Islet of Langerhans (tissue), 1 donor: ENCODE measurements around the gene PPCDC.

Experiments used
- FAIRE-seq: peaks from one replicate; lab custom pipeline; 2011; peaks lifted over from hg19 to GRCh38; lab: Jason Lieb, UNC

PPCDC gene

DNA sequence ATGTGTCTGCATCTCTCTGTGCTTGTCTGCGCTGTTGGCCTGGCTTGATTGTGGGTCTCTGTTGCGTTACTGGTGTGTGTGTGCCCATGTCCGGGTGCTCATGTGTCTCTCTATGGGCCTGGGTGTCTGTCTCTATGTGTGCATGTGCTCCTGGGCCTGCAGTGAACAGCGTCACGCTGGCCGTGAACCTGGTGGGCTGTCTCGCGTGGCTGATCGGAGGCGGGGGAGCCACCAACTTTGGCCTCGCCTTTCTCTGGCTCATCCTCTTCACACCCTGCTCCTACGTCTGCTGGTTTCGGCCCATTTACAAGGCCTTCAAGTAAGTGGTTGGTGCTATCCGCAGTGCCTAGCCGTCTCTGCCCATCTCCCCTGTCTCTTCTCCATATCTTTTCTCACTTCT is 7.0 kb upstream of the PPCDC start:
- no peak for FAIRE-seq

DNA sequence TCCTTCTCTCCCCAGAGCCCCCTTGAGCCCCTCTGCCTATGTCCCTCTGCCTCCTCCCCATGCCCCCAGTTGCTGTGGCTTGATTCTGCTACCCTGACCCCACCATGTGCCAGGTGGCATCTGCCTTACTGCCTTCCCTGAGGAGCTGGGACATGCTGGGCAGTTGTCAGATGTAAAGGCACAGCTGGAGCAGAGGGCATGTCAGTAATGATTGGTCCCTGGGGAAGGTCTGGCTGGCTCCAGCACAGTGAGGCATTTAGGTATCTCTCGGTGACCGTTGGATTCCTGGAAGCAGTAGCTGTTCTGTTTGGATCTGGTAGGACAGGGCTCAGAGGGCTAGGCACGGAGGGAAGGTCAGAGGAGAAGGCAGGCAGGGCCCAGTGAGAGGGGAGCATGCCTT is 3.5 kb upstream of the PPCDC start:
- no peak for FAIRE-seq

DNA sequence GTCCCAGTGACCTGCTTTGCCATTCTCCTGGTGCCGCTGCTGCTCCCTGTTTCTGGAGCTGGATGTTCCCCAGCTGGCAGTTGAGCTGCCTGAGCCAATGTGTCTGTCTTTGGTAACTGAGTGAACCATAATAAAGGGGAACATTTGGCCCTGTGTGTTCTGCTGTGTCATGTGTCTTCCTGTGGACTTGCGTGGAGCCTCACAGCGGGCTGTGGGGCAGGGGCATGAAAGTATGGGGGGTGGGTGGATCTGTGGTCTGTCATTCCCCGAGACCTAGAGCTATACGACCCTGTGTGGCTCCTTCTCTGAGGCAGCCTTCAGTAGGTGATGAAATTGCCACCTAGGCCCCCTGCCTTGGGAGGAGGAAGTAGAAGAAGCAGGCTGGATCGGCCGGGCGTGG is 2.0 kb upstream of the PPCDC start:
- FAIRE-seq = no peak

DNA sequence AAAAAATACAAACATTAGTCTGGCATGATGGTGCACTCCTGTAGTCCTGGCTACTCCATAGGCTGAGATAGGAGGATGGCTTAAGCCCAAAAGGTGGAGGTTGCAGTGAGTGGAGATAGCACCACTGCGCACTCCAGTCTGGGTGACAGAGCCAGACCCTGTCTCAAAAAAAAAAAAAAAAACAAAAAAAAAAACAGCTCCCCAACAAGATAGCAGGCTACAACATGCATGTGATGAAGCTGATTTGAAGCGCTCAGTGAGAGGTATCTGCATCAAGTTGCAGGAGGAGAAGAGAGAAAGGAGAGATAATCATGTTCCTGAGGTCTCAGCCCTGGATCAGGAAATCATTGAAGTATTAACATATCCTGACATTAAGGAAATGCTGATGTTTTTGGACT is 608 bp upstream of the PPCDC start:
- no peak for FAIRE-seq

DNA sequence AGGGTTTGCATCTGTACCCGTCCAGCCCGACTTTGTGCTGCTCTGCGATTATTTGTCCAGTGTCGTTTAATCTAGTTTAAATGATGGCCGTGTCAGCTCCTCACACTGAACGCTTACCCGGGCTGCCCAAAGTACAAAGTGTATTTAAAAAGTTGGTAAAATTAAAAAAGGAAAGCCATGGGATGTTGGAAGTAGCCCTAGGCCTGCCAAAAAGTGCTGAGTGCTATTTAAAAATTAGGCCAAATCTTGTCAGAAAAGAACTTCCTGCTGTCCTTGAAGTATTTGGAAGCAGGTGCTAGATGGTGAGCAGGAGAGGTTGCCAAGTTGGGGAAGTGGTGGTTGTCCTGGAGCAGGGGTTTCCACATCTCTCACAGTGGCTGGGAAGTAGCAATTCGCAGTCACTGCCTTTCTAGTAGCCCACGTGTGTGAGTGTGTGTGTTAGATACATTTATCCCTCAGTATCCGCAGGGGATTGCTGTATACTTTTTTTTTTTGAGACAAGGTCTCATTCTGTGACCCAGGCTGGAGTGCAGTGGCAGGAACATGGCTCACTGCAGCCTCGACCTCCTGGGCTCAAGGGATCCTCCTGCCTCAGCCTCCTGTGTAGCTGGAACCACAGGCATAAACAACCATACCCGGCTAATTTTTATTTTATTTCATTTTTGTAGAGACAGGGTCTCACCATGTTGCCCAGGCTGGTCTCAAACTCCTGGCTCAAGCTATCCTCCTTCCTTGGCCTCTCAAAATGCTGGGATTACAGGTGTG is 664 bp downstream of the PPCDC start:
- no peak for FAIRE-seq

DNA sequence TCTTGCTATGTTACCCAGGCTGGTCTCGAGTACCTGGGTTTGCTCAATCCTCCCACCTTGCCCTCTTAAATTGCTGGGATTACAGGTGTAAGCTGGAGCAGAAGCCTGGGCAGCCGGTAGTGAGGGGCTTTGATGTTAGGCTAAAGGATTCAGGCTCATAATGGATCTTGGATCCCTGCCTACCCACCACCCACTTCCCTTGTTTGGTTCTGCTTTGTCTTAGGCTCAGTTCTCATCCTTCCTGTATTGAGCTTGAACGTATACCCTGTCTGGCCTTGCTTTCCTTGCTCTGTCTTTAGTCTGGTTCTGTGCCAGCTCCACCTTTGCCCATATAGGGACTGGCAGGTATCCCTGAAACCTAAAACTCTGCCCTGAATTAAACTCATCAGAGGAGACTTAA is 1.7 kb downstream of the PPCDC start:
- FAIRE-seq = no peak

DNA sequence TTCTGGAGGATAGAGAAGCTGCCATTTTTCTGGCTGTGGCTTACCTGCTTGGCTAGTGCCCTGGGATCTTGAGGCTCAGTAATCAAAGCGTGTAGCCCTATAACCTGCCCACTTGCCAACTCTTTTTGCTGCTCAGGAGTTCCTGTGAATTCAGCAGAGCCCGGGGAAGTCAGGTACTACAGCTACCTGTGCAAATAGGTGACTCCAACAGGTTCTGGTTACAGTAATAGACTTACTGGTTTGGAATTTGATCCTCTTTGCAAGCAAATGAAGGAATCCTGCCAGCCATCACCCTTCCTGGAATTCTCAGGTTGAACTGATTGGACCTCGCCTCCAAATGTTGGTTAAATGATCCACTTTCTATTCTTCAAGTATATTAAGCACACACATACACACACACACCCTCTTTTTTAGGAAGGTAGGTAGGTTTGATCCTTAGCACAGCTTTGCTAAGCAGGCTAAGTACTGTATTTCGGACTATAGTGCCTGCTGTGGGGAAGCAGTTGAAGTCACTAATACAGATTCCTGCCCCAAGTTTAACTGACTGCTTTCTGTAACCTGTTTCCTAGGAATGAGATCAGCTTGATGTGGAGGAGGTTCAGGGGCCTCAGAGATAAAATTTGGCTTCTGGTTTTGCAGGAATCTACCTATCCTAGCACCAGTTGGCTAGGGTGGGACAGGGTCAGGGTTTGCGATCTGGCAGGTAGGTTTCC is 2.3 kb downstream of the PPCDC start:
- no peak for FAIRE-seq

DNA sequence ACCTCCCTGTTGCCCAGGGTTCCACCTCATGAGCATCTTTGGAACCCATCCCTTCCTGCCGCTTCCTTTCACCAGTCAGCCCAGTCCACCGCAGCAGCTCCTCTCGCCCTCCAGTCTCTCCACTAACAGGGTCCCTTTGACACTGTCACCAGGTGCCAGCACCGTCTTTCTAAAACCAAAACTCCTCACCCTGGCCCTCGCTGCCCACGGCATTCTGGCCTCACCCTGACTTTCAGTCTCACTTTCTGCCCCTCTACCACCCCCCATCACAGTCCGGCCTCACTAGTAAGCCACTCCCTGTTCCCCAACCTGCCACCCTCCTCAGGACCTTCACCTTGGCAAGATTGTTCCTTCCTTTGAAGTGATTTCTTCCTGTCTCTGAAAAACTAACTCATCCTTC is 4.2 kb downstream of the PPCDC start:
- FAIRE-seq = no peak

DNA sequence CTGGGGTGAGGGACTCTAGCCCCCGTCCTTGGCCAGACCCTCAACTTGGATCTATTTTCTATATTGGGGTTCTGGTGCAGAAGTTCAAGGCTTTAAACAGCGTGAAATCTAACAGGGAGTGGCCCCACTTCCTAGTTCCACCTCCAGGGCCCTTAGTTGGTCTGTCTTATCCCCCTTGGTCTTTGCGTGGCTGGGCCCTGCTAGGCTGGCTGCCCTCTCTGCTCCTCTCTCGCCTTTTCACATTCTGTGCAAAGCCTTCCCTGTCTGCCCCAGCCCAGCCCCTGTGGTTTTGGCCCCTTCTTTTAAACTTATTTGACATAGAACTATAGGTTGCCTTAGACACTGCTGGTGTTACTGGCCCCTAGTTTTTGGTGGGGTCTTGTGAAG is 5.6 kb downstream of the PPCDC start:
- no peak for FAIRE-seq

DNA sequence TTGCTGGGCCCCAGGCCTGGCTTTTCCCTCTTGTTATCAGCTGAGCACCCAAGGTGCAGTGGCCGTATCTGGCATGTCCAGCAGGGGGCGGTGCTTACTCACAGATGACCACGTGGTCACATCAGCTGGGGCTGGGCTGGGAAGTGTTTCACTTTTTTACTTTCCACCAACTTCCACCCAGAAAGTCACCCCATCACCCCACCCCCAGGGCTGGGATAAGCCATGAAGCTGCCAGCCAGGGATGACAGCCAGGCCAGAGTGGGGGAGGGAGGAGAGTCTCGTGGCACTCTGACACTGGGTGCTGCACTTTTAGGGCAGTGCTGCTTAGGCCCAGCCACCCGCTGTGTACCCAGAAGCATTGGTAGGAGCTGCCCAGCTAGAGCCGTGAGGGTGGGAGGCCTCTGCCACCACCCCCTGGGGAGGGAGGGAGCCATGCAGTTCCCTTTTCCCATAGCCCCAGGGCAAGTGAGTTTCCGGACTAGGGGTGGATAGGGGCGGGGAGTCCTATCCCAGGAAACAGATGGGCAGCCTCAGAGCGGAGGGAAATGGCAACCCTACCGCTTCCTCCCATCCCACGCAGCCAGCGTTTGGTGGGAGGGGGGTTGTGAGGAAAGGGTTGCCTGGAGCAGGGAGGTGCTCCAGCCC is 6.1 kb downstream of the PPCDC start:
- no peak for FAIRE-seq

DNA sequence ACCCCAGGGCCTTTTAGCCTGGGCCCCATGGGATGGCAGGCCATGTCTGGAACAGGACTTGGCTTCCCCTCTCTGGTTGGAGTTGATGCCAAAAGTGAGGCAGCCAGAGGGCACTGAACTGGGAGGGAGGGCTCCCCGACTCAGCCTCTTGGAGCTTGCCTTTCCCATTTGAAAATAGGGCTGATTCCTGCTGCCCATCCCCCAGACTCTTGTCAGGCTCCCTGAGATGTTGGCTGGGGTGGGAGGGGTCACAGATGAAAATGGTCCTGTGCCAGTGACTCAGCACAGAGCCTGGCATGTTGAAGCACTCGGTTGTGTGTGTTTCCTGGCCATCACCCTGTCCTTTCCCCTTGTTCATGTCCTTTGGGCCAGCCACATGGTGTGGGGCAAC is 6.6 kb downstream of the PPCDC start:
- no peak for FAIRE-seq

DNA sequence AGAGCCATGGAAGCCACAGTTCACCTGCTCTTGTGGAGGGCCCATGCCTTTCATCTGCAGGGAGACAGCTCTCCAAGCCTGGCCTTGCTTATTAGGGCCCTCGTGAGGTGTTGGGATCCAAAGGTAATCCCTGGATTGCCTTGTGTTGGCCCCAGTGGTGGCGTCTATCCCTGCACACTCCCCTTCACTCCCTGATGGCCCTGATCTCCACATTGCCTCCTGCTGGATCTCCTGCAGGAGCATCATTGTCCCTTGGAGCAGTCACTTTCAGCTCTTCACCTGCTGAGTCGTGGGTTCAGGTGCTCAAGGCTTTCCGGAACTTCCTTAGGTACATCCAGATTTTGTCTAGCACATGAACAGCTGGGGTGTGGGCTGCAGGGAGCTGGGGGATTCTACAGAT is 7.0 kb downstream of the PPCDC start:
- no peak for FAIRE-seq

DNA sequence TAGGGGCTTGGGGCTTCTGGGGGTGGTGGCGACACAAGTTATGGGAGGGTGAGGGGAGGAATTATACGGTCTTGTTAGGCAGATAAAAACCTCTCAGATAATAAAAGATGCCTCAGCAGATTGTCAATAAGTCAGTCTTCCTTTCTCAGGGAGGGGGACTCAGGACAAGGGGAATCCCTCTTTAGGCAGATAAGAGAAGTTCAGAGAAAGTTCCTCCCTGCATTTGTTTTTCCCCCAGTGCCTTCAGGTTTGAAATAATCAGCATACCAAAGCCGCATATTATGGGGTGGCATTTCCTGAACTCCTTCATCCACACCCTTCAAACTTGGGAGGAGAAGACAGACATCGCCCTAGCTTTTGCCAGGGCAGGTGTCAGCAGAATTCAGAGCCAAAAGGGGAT is 8.5 kb downstream of the PPCDC start:
- FAIRE-seq = no peak

DNA sequence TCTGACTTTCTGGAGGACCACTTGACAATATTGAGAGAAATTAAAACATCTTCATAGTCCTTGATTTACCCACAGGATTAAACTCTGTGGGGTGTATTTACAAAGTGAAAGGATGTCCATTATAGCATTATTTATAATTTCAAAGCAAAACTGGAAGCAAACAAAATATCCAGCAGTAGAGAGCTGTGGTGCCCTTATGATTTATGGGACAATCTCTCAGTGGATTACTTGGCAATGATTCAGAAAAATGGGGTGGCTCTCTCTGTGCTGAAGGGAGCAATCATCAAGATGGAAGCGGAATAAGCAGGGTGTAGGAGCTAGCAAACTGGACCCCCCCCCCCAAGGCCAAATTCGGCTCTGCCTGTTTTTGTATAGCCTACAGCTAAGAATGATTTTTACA is 9.0 kb downstream of the PPCDC start:
- FAIRE-seq = no peak

DNA sequence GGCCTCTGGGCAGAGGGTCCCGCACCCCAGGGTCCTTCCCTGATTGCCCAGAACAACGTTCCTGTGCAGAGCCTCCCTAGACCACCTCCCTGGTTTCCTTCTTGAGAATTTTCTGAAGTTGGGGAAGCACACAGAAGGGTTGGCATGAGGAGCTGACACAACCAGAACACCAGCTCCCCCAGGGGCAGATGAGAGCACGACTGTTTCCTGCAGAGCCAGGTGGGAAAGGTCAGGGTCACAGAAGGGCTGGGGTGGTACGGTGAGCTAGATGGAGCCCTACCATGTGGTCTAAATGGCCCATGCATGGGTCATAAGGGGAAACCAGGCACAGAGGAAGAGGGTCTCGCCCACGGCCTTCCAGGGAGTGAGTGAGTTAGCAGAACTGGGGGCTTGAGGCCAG is 10.4 kb downstream of the PPCDC start:
- no peak for FAIRE-seq

DNA sequence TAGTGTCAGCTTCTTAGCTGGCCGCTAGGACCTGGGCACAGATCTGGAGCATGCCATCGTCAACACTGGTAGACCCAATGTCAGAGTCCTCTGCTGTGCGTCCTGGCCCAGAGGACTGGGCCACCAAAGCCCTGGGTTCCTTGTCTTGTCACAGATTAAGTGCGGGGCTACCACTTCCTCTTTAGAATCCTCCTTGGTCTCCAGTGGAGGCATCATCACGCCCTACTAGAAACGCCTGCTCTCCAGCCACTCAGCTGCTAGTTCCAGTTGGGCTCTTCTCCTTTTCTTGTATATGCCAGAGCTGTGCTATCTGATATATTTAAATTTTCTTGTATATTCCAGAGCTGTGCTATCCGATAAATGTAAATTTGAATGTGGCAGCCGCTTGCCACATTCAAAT is 11.2 kb downstream of the PPCDC start:
- FAIRE-seq = no peak

DNA sequence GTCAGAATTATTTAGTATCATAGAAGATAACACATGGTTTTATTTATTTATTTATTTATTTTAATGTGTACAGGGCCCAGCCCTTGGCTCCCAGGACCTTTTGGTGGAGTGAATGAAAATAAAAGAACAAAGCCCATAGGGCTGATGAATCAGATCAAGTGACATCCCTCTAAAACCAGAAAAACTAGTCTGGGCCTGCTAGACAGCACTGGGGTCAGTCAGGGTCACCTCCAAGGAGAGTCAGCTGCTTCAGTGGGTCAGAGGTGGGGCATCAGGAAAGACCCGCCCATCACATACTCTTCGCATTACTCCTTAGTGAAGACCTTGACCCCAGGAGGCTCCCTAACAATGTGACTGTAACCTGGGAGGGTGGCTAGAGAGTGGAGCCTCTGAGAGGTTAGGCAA is 12.8 kb downstream of the PPCDC start:
- no peak for FAIRE-seq

DNA sequence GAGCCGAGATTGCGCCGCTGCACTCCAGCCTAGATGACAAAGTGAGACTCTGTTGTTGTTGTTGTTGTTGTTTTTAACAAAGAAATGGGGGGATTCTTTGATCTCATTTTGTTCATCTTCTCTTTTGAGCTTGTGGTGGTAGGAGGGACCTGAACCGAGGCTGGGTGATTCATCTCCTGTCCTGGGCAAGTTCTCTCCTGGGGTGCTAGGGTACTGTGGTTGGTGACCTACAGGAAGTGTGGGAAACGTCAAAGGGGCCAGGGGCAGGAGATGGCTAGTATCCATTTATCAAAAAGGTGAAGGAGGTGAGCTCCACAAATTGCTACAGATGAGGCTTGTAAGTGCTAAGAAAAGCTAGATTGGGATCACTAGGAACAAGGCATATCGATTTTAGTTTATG is 14.3 kb downstream of the PPCDC start:
- no peak for FAIRE-seq

DNA sequence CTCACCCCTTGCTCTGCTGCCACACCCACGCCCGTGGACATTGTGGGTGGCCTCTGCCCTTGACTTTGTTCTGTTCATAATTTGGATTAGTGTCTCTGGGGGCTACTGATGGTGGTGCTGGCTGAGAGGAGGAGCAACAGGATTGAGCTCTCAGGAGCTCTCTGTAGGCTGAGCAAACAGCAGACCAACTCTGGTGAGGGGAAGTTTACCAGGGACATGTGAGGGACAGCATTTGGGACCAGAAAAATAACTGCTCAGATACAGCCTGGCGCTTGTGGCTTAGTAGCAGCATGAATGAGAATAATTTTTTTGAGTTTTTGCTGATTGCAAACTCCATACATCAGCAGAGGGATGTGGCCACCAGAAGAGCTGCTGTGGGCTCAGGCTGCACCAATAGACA is 14.8 kb downstream of the PPCDC start:
- no peak for FAIRE-seq

DNA sequence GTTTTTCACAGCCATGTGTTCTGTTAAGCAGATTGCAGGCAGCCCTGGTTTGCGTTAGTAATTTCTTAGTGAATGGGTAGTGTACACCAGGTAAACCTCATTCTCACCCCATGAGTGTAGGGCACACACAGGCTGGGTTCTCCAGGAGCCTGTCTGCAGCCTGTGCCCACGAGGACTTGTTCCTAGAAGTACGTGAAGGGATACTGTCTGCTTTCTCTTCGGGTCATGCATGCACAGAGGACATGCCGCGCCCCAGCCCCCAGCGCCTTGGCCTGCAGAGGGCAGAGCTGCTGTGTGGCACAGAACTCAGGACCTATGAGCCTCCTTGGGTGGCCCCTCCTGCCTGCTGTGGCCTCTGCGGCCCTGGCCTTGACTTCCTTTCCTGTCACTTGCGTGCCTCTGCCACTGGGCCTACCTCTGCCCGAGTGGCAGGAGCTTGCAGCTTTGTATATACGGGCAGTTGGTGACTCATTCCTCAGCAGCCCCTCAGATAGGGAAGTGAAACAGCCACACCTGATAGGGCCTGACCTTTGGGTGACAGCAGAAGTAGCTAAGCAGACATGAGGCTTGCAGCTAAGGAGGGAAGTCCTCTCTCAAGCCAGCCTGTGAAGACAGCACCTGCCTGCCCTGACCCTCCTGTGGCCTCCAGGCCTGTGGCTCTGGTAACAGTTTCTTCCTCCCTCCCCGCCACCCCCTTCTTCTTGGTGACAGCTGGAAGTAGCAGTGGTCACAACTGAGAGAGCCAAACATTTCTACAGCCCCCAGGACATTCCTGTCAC is 19.5 kb downstream of the PPCDC start:
- FAIRE-seq = no peak

DNA sequence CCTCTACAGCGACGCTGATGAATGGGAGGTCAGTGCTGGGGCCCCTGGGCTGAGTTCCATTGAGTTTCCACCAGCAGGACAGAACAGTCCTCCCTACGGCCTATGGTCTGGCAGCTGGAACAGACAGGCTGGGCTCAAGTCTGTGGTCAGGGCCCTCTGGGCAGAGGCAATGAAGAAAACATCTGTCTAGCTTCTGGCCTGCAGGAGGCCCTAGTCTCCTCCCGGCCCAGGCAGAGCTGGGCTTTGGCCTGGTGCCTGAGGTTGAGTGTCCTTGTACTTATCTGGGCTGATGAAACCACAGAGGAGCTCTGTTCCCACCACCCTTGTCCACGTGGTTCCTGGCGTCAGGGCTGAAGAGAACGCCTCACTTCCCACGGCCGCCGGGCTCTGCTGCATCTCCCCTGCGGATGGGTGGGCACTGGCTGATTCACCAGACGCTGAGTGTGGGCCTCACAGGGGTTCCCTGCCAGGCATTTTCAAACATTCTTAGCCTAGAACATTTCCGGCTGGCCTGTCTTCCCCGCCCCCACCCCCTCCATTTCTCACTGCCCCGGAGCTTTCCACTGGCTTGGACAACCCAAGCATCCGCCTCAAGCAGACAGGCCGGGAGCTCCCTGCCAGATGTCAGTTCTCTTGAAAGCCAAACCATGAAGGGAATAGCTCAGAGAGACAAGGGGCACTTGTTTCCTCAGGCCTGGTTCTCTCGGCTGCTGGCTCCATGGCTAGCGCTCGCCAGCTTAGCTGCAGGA is 20.3 kb downstream of the PPCDC start:
- no peak for FAIRE-seq

DNA sequence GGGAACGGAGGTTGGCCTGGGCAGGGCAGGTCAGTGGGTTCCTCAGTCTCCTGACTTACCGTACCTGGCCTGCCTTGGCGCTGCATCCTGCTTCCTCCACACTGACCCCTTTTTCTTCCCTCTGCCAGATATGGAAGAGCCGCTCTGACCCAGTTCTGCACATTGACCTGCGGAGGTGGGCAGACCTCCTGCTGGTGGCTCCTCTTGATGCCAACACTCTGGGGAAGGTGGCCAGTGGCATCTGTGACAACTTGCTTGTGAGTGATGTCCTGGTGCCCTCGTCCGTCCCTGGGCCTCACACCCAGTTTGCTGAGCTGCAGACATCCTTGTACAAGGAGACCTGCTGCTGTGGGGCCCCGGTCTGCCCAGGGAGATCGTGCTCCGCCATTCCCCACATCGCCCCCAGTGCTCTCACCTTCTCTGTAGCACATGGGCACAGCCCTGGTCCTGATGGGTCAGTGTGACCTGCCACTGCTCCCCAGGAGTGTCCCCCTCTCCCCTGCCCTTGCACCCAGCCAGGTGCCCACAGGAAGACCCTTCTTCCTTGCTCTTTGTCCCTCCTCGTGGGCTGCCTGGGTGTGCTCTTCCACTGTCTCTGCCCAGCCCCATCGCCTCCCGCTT is 21.0 kb downstream of the PPCDC start:
- no peak for FAIRE-seq
